K562 (cell line): ENCODE results near the gene RACK1. TPM values are rescaled to one million over a fixed set of nuclear protein-coding genes. Genes with fewer than 3 reads are reported as not detected.

ENCODE experiments used
- ARID2 ChIP-seq: fragments of 450-650 bp; IDR thresholded peaks from 2 replicates; pipeline ENCODE4 v1.6.1; 2017; ENCODE audit warnings: antibody characterized with exemption, mild to moderate bottlenecking
- CBX3 ChIP-seq, 2 experiments: IDR thresholded peaks; 1 replicate in 1 of 2; 2 replicates in 1 of 2; pipeline ENCODE4 v1.6.1; 2012; ENCODE audit warnings: inconsistent platforms in 2 of 2, low read length in 2 of 2, borderline replicate concordance in 1 of 2, control low read depth in 1 of 2
- CEBPZ ChIP-seq: fragments of 150-350 bp; IDR thresholded peaks from 2 replicates; pipeline ENCODE4 v1.6.1; 2014; ENCODE audit warnings: low read depth, mild to moderate bottlenecking, low read length, borderline replicate concordance
- CHAMP1 ChIP-seq: fragments of 450-650 bp; IDR thresholded peaks from 2 replicates; pipeline ENCODE4 v1.6.1; 2016; ENCODE audit warnings: mild to moderate bottlenecking
- HCFC1 ChIP-seq: IDR thresholded peaks from 2 replicates; pipeline ENCODE4 v1.6.1; 2012; ENCODE audit warnings: low read depth, low read length, improper control_type of control experiment
- KAT7 ChIP-seq: sonication (generic); formaldehyde crosslinking; IDR thresholded peaks from 2 replicates; pipeline ENCODE4 v1.8.0; 2022; ENCODE audit warnings: missing genetic modification reagents, mild to moderate bottlenecking, borderline replicate concordance
- KDM1A ChIP-seq, 2 experiments: fragments of 450-650 bp; IDR thresholded peaks; 2 replicates each; pipeline ENCODE4 v1.6.1; 2016; ENCODE audit warnings: mild to moderate bottlenecking in 2 of 2
- MBD1 ChIP-seq: fragments of 250-450 bp; sonication (Bioruptor Pico); IDR thresholded peaks from 2 replicates; pipeline ENCODE4 v1.8.0; 2022; ENCODE audit warnings: inconsistent platforms
- MXD1 ChIP-seq: fragments of 250-450 bp; sonication (Bioruptor Pico); IDR thresholded peaks from 2 replicates; pipeline ENCODE4 v1.8.0; 2021; ENCODE audit warnings: borderline replicate concordance, mild to moderate bottlenecking, moderate library complexity; ENCODE audit not compliant: poor library complexity, severe bottlenecking
- POLR2AphosphoS2 ChIP-seq: IDR thresholded peaks from 2 replicates; pipeline ENCODE4 v1.6.1; 2012; ENCODE audit warnings: low read length, improper control_type of control experiment
- POLR2AphosphoS5 ChIP-seq: IDR thresholded peaks from 2 replicates; pipeline ENCODE4 v1.6.1; 2011; ENCODE audit warnings: mild to moderate bottlenecking, low read depth, low read length, moderate library complexity; ENCODE audit not compliant: control insufficient read depth, insufficient read depth
- RUNX1 ChIP-seq: sonication (generic); IDR thresholded peaks from 2 replicates; pipeline ENCODE4 v1.6.1; 2016; ENCODE audit warnings: antibody characterized with exemption, low read depth
- SRSF7 ChIP-seq: fragments of 200-400 bp; formaldehyde crosslinking; optimal IDR thresholded peaks from 2 replicates; pipeline ENCODE3; 2017; ENCODE audit warnings: mild to moderate bottlenecking, low read depth, low read length
- TARDBP ChIP-seq: fragments of 450-650 bp; IDR thresholded peaks from 2 replicates; pipeline ENCODE4 v1.6.1; 2016
- YY1 ChIP-seq, 3 experiments: IDR thresholded peaks; 2 replicates each; pipeline ENCODE4 v1.6.1; 2011; ENCODE audit warnings: low read length in 2 of 3, mild to moderate bottlenecking in 2 of 3, moderate library complexity in 2 of 3, borderline replicate concordance in 1 of 3, control low read depth in 1 of 3, low read depth in 1 of 3; ENCODE audit not compliant: insufficient read depth in 3 of 3, insufficient replicate concordance in 2 of 3, control insufficient read depth in 1 of 3, insufficient read length in 1 of 3; ENCODE audit errors: extremely low read depth in 1 of 3
- ZBTB1 ChIP-seq: sonication (generic); formaldehyde crosslinking; IDR thresholded peaks from 2 replicates; pipeline ENCODE4 v1.8.1; 2023; ENCODE audit warnings: missing genetic modification reagents, low read depth, mild to moderate bottlenecking, borderline replicate concordance
- ZNF197 ChIP-seq: fragments of 200-800 bp; sonication (Bioruptor generic); IDR thresholded peaks from 2 replicates; pipeline ENCODE4 v1.6.1; 2016; ENCODE audit warnings: low read depth, missing genetic modification characterization, missing compliant biosample characterization
- ZNF282 ChIP-seq: sonication (generic); formaldehyde crosslinking; IDR thresholded peaks from 2 replicates; pipeline ENCODE4 v1.8.1; 2023; ENCODE audit warnings: missing genetic modification reagents
- ZNF75A ChIP-seq: fragments of 450-650 bp; formaldehyde crosslinking; IDR thresholded peaks from 2 replicates; pipeline ENCODE4 v1.4.0; 2020; ENCODE audit warnings: mild to moderate bottlenecking
- polyA plus RNA-seq, 8 experiments: library from polyadenylated mRNA; depleted of rRNA in 4 of 8; stranded (reverse) in 5 of 8; unstranded in 3 of 8; fragments of >200 nt; fragmentation: Nextera tagmentation in 2 of 8; fragmentation: Illumina TruSeq in 1 of 8; extraction: Ambion mirVana in 2 of 8; extraction: Trizol in 1 of 8; gene quantifications; 2 replicates each; pipeline versions ENCODE4 v1.2.1 to v1.2.3, GENCODE V29; 2011 to 2014; ENCODE audit warnings: inconsistent platforms in 1 of 8, missing spikeins in 1 of 8
- total RNA-seq, 7 experiments: library from RNA; depleted of rRNA in 6 of 7; stranded (reverse); fragments of >200 nt in 6 of 7; fragmentation: Illumina TruSeq in 2 of 7; extraction: Trizol in 2 of 7; gene quantifications; 2 replicates each; pipeline versions ENCODE4 v1.2.1 to v1.2.3, GENCODE V29; 2011 to 2021; ENCODE audit warnings: low replicate concordance in 1 of 7

Gene RACK1
- total and polyA plus RNA-seq, 9 of the 15 experiments (the other 6 are each of a cell fraction or from before 2014, with no cell fraction given), result 2,303 to 5,311 (median 3,833) TPM

GRCh38 chr5:181188700-181189362, 54.9 kb downstream of the RACK1 start (continued):
- no peak for TF ChIP-seq SRSF7
- TF ChIP-seq POLR2AphosphoS2, result no peak
- no peak for TF ChIP-seq CHAMP1
- TF ChIP-seq HCFC1, result no peak
- no peak for TF ChIP-seq POLR2AphosphoS5
- TF ChIP-seq TARDBP, result no peak
- TF ChIP-seq ARID2, result no peak
- no peak for TF ChIP-seq ZNF197 (CRISPR knock-in tag)
- TF ChIP-seq MXD1 (CRISPR knock-in tag), result no peak
- no peak for TF ChIP-seq ZNF282
- no peak for TF ChIP-seq RUNX1
- TF ChIP-seq KAT7 (CRISPR knock-in tag), result no peak
- no peak for TF ChIP-seq MBD1 (CRISPR knock-in tag)
- no peak for TF ChIP-seq YY1 (IDR thresholded peaks at IDR 0.05; ENCODE audit: borderline replicate concordance in 1 of 3, control insufficient read depth in 1 of 3, extremely low read depth in 1 of 3, insufficient read depth in 3 of 3, insufficient read length in 1 of 3, insufficient replicate concordance in 2 of 3, low read depth in 1 of 3, low read length in 2 of 3)
- no peak for TF ChIP-seq CBX3 (IDR thresholded peaks at IDR 0.05; ENCODE audit: borderline replicate concordance in 1 of 2, low read length in 2 of 2)
- no peak for TF ChIP-seq ZNF75A (CRISPR knock-in tag)
- no peak for TF ChIP-seq ZBTB1 (CRISPR knock-in tag)
- TF ChIP-seq CEBPZ, result no peak
- no peak for TF ChIP-seq KDM1A (IDR thresholded peaks at IDR 0.05)
